Activated CD8-positive, alpha-beta memory T cell treated with anti-CD3 and anti-CD28 coated beads, Interleukin-2, amount 50 U/mL, for 48 hours (primary cell): ENCODE data around the gene ST8SIA1.
A peak's percentile ranks its signal among the peaks of the same experiment; 100 is the strongest.
"Not testable (repeated sequence)": the region's sequence is repeated elsewhere in the genome, so short reads cannot be mapped to it uniquely, and the experiment has no call there.

Experiments used
- DNase-seq: peaks from one replicate; pipeline ENCODE4 v3.0.0-alpha.2; 2020

Gene ST8SIA1, protein sequence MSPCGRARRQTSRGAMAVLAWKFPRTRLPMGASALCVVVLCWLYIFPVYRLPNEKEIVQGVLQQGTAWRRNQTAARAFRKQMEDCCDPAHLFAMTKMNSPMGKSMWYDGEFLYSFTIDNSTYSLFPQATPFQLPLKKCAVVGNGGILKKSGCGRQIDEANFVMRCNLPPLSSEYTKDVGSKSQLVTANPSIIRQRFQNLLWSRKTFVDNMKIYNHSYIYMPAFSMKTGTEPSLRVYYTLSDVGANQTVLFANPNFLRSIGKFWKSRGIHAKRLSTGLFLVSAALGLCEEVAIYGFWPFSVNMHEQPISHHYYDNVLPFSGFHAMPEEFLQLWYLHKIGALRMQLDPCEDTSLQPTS

DNA sequence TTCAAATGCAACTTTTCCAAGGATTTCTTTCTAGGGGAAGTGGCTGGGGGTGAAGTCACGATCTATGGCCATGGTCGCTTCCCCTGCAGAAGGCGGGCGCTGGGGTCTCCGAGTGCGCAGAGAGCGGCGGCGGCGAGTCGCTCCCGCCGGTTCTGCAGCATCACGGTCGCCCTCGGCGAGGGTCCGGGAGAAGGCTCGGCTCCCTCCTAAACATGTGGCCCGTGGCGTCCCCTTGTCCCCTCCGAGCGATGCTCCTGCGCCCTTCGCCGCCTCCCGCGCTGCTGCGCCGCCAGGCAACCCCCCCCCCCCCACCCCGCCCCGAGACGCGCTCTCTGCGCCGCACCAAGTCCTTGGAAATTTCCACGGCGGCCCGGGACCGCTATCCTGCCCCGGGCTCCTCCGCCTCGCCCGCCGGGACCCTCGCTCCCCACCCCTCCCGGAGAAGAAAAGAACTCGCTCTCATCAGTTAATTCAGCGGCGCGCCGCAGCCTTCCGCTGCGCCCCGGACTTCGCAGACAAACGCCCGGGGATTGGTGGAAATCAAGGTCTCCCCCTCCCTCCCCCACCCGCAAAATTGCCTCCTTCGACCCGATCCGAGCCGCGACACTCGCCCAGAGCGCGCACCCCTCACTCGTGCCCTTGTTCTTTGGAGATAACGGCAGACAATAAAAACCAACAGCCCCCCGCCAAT lies at the start of gene ST8SIA1:
ST8SIA1 (minus strand) TSS at position 298 of the 691 bp plus-strand sequence. CDS start 475 bp downstream, outside the sequence.
- peak; percentile 72 for DNase-seq

DNA sequence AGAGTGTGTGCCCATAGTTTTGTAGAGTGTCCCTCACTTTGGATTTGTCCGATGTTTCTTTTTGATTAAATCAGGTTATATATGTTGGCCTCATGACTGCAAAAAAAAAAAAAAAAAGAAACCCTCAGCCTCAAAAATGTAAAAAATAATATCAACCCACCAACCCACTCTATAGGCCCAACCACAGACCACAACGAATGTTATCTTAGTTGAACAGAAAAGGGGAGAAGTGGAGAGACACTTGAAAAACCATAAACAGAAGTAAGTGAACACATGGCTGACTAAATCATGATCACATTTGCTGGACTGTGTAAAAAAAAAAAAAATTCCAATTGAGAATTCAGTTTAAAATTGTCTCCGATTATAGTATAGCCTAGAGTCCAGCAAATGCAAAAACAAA lies 45.5 kb upstream of the ST8SIA1 start:
- DNase-seq, result no peak

DNA sequence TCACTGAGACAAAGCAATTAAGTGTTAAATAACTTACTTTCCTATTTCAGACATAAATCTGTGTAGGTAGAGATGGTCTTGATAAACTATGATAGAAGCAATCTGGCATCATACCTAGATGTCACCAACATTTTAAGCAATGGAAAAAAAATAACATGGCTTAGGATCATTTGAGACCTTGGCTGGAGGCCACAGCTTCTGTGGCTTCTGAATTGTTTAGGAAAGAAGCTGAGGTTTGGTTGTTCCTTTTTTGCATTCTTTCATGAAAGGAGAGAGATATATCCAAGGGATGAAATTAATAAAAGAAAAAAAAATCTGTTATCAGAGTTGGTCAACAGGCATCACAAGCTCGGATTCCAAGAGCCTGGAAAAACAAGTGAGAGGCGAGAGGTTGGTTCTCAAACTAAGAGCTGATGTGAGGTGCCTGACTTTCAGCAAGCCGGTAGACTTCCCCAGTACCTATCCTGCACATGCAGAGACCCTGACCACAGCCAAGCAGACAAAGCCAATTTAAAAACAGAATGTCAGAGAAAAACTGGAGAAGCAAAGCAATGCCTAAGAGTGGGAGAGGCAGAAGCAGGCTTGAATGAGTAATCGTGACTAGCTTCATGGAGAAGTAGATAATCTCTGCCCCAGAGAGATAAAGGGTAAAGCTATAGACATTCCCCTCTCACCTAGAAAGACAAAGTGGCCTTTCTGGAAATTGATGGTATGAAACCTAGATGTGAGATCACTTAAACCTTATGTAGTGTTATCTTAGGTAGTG lies 43.4 kb upstream of the ST8SIA1 start:
- no peak for DNase-seq

DNA sequence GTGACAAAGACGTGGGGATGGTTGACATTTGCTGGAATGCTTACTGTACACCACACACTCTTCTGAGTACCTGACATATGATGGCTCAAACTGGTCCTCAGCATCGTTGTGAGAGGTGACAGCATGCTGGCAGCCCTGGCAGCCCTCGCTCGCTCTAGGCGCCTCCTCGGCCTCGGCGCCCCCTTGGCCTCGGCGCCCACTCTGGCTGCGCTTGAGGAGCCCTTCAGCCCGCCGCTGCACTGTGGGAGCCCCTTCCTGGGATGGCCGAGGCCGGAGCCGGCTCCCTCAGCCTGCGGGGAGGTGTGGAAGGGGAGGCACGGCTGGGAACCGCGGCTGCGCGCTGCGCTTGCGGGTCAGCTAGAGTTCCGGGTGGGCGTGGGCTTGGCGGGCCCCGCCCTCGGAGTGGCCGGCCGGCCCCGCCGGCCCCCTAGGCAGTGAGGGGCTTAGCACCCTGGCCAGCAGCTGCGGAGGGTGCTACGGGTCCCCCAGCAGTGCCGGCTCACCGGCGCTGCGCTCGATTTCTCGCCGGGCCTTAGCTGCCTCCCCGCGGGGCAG lies 42.2 kb upstream of the ST8SIA1 start:
- not testable (repeated sequence) for DNase-seq

GRCh38 chr12:22374508-22374907 lies 40.0 kb upstream of the ST8SIA1 start:
- no peak for DNase-seq

DNA sequence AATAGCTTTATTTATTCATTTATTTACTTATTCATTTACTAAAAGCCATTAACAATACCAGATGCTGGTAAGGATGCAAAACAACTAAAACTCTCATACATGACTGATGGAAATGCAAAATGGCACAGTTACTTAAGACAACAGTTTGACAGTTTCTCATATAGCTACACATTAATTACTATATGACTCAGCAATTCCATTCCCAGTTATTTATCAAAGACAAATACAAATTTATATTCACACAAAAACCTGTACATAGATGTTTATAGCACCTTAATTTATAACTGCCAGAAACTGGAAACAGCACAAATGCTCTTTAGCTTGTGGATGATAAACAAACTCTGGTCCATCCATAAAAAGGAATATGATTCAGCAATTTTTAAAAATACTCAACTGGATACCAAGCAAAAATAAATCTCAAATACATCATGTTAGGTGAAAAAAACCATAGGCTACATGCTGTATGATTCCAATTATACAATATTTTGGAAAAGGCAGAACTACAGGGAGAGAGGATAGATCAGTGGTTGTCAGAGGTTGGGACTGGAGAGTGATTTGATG lies 37.9 kb upstream of the ST8SIA1 start:
- DNase-seq, result no peak

GRCh38 chr12:22366181-22366580 lies 31.7 kb upstream of the ST8SIA1 start:
- no peak for DNase-seq

GRCh38 chr12:22361785-22362184 lies 27.3 kb upstream of the ST8SIA1 start:
- DNase-seq, result no peak

- DNase-seq, result no peak
These were observed 26.3 kb upstream of the ST8SIA1 start for GRCh38 chr12:22360774-22361173.

DNA sequence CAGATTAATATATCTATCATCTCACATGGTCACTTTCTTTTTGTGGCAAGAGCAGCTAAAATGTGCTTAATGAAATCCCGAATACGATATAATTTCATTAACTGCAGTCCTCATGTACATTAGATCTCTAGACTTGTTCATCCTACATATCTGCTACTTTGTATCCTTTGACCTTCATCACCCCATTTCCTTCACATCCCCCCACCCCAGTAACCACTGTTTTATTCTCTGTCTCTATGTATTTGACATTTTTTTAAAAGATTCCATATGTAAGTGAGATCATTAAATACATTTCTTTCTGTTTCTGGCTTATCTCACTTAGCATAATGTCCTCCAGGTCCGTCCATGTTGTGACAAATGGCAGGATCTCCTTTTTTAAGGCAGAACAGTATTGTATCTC lies 23.0 kb upstream of the ST8SIA1 start:
- no peak for DNase-seq

GRCh38 chr12:22356231-22356630 lies 21.7 kb upstream of the ST8SIA1 start:
- no peak for DNase-seq

DNA sequence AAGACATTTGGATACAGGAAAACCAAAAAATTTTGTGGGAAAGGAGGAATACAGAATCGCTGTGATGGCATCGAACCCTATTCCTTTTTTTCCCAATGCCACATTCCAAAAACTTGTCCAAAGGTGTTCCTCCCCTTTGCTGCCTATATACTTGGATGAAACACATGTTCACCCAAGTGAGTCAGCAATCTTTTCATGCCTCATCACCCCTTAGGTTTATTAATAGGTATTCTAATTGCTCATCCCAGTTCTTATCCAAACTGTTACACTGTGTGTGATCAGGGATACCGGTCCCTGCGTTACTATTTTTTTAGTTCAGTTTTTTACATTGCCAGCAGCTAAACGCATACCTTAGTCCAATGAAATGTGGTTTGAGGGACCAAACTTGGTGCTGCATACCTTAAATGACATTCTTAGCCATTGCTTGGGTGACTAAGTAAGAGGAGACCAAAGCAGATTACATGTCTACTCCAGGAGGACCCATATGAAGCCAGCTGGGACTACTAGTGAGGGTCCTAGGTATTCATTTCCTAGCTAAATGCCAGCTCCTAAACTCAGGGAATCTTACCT lies 20.6 kb upstream of the ST8SIA1 start:
- DNase-seq, result no peak

DNA sequence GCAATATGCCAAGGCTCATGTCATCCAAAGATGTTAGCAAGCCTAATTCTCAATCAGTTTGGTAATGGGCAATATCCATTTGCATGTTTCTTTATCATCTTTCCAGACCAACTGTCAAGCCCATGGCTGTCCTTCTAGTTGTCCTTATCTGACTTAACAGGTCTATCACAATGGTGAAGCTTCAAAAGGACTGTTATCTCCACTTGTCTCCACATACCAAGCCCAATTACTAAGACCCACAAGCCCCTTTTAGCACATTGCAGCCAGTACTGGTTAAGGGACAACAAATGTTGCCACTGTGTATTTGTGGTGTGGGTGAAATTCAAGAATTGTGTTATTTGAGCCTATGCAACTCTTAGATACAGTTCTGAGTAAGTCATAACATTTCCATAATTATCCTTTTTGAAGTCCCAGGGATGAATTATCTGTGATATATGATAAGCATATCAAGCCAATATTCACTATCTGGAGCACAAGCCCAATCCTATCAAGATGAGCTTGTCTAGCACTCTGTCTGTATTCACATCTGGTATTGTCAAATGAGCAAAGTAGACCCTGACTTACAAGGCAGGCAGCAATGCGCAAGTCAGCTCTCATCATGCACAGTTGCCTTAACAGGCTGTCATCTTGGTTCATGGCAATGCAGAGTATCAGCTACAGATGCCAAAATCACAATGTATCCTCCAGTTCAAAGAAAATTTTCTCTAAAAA lies 19.3 kb upstream of the ST8SIA1 start:
- DNase-seq, result no peak

DNA sequence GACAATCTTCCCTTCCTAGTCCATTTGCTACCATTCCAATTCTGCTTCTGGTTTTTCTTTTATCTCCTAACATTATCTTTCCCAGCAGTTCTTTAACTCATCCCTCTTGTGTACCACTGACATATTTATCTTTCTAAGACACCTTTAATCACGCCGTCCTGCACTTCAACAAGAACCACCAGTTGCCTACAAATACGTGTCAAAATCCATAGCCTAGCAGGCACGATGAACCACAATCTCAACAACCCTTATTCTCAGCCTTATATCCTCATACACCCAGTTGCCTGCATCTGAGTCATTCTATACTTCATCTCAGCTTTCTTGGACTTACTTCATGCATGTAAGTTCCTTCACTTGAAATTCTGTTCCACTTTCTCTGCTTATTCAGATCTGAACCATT lies 16.4 kb upstream of the ST8SIA1 start:
- no peak for DNase-seq

GRCh38 chr12:22348208-22348607 lies 13.7 kb upstream of the ST8SIA1 start:
- DNase-seq, result no peak

- no peak for DNase-seq
These were observed 5.6 kb upstream of the ST8SIA1 start for GRCh38 chr12:22340143-22340542.

- no peak for DNase-seq
These were observed 5.2 kb upstream of the ST8SIA1 start for GRCh38 chr12:22339691-22340090.

DNA sequence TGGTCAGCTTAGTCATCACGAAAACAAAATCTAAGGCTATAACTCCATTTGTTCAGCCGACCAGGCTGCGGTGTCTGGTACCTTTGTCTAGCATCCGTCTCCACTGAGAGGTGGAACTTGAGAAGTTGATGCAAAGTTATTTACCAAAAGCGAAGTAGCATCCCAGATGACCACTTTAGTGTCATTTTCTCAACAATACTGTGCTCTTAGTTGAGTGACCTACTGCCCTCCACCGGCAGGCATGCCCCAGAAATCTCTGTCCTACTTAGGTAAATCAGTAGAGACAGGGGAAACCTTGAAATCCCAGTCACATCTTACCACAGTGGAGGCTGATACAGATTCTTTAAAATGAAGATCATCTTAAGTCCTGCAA lies 1.3 kb upstream of the ST8SIA1 start:
- DNase-seq, result no peak

- peak; percentile 57 for DNase-seq
These were observed 646 bp downstream of the ST8SIA1 start for GRCh38 chr12:22333713-22334409.

DNA sequence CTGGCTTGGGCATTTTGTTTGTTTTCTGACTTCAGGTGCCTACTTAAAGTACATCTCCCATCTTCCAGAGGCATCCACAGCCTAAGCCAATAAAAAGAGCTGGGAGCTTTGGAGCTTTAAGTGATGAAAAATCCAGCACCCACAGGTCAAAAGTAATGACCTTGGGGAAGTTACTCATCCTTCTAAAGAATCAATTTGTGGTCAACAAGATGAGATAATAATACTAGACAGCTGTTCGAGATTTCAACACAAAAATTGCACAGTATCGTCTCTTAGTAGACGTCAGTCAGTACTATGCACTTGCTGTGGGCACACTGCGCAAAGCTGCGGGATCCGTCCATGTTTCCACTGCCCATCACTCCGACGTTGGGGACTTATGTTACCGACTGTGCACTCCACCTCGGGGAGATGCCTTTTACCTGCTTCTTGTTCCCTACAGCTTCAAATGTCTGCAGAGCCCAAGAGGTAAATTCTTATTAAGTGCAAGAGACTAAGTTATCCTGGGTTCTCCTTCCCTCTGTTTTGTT lies 1.3 kb downstream of the ST8SIA1 start:
- DNase-seq, result no peak

DNA sequence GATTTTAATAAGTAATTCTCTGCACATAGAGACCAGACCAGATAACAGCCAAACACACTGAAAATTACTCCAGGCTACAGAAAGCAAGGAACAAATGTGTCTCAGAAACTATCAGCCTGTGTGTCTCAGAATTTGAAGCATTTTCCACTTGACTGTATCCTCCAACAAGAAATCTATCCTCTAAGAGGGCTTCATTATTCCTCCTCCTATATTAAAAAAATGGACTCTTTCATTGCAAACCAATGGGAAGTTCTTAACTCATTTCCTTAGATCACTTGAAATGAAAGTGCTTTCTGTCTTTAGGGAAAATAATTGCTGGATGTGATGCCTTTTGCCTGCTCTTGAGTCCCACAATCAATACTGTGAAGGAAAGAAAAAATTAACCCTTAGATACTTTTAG lies 2.3 kb downstream of the ST8SIA1 start:
- DNase-seq, result no peak
